Left cardiac atrium (tissue), 4 donors: Measurements from ENCODE around the gene TFIP11. TPM values are rescaled to one million over a fixed set of nuclear protein-coding genes. Genes with fewer than 3 reads are reported as not detected.

Experiments
- ATAC-seq, 2 donors: fragments of 200-7000 bp; cut with Tn5 transposase; one replicate each; pipeline ENCODE4 v1.9.1; 2020; ENCODE audit warnings: mild to moderate bottlenecking in 2 of 2, moderate library complexity in 2 of 2
- DNase-seq: peaks from one replicate; pipeline ENCODE4 v3.0.0-alpha.2; 2020
- intact Hi-C, 2 donors: fragments of 100-400 bp; cut with DNase I; formaldehyde crosslinking; loops; one replicate each; pipeline versions ENCODE4 v1.14.1 to v1.15.1; 2022 to 2023
- total RNA-seq, 2 donors: library from RNA; stranded (reverse); fragmentation: NEBNext Ultra II Directional; extraction: Animal tissue kit (Norgen Biotek cat#: 25700); gene quantifications; one replicate each; pipeline ENCODE4 v1.2.1, GENCODE V29; 2021
- donor health status: DM: no; HTN: yes; CAD: no.
- donor health status: DM: no; HTN: yes; CAD: no; lungs with severe emphysema.
- donor health status: DM: yes; HTN: yes; CAD: no.
- donor health status: Dilated cardiomyopathy.

Gene TFIP11
- total RNA-seq, 2 donors from 2014 or later = 19.9 to 20.4 TPM

- ATAC-seq (no peak), DNase-seq (no peak)
- intact Hi-C loops = loop anchor here in 1 of 2 donors (10.0 kb wide), 1 partner anchor 68 kb away; no protein-coding TSS in a partner anchor
These were observed 4.2 kb upstream of the TFIP11 start for GRCh38 chr22:26516503-26516902.

DNA sequence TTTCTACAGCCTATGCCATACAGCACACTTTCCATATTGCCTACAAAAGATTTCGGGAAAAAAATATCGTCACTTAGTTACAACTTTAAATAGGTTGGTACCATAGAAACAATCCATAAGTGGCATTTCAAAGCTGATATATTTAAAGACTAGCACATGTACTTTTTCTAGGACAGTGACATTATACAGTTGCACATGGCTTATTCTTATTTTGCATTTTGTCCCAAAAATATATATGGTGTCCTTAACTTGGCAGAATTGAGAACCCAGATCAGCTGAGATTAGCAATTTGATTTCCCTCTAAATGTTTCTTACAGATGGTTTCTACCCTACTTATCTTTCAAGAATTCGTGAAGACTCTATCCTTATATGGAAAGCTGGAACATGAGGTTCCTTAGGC, 3.7 kb upstream of the TFIP11 start:
- no peak for ATAC-seq
- DNase-seq = no peak
- intact Hi-C loops = loop anchor here in 1 of 2 donors (10.0 kb wide), 1 partner anchor 69 kb away; no protein-coding TSS in a partner anchor

DNA sequence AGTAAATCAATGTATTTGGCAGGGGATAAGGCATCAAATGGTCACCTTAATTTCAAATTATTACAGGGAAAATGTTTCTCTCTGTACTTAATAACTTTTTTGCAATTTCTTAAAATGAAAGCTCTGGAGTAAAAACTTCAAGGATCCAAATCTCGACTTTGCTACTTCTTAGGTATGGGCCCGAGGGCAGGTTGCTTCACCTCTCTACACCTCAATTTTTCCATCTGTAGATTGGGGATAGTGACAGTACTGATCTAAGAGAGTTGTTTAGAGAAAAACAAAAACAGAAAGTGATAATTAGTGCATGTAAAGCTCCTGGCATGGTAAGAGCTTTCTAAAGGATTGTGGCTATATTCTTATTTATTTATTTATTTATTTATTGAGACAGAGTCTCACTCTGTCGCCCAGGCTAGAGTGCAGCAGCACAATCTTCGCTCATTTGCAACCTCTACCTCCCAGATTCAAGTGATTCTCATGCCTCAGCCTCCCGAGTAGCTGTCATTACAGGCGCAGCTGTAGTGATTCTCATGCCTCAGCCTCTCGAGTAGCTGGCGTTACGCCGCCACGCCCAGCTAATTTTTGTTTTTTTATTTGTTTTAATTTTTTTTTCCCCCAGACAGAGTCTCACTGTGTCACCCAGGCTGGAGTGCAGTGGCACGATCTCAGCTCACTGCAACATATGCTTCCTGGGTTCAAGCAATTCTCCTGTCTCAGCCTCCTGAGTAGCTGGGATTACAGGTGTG, 2.3 kb upstream of the TFIP11 start:
- intact Hi-C loops = loop anchor here (5.0 to 10.0 kb wide), 2 partner anchors 70 to 73 kb away; no protein-coding TSS in a partner anchor
- ATAC-seq (no peak), DNase-seq (no peak)

GRCh38 chr22:26513838-26514237, 1.6 kb upstream of the TFIP11 start:
- intact Hi-C loops = loop anchor here (5.0 to 10.0 kb wide), 2 partner anchors 71 to 73 kb away; no protein-coding TSS in a partner anchor
- ATAC-seq (no peak), DNase-seq (no peak)

DNA sequence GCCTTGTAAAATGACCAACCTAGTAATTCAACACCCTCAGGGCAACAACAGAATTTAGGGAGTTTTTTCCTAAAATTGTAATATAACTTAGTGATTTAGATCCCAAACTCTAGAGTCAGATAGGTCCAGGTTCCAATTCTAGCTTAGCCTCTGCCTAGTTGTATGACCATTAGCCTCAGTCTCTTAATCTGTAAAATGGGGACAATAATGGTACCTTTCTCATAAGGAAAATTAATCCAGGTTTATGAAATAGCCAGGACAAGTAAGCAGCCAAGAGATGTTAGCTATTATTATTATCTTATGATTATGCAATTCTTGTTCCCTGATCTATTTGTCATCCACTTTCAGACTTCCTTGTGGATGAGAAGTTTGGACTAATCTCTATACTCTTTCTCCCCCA, 4.1 kb downstream of the TFIP11 start:
- ATAC-seq (no peak), DNase-seq (no peak)
- intact Hi-C loops = no loop called here

GRCh38 chr22:26503758-26504157, 8.5 kb downstream of the TFIP11 start:
- intact Hi-C loops = no loop called here
- ATAC-seq = no peak
- DNase-seq = no peak

GRCh38 chr22:26502688-26503561, 9.3 kb downstream of the TFIP11 start:
- intact Hi-C loops = no loop called here
- ATAC-seq = peak; percentile 63 to 88

GRCh38 chr22:26501996-26502395, 10.3 kb downstream of the TFIP11 start:
- DNase-seq = no peak
- intact Hi-C loops = no loop called here
- no peak for ATAC-seq

More at GRCh38 chr22:26502688-26503561, 9.3 kb downstream of the TFIP11 start:
- DNase-seq = peak; percentile 44

DNA sequence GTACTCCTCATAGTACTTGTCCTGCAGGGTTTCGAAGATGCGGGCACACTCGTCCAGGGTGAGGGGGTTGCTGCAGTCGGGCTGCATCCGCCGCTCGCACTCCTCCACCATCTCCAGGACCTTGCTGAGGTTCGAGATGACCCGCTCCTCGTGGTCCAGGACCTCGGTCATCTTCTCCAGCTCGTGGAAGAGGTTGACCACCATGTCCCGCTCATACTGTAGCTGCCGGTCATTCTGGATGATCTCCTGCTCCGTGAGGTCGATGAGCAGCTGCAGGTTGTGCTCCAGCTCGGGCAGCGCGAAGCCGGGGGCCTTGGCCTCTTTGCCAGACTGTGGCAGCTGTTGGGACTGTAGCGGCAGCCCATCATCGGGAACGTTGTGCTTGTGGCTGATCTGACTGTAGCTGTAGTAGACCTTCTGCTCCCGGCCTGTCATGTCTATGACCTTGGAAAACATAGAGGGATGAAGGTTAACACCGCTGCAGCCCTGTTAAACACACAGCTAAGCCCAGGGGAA, 13.0 kb downstream of the TFIP11 start:
- intact Hi-C loops = no loop called here
- ATAC-seq (no peak), DNase-seq (no peak)

GRCh38 chr22:26496456-26496855, 15.8 kb downstream of the TFIP11 start:
- intact Hi-C loops = no loop called here
- ATAC-seq = no peak
- DNase-seq = no peak

GRCh38 chr22:26494506-26494905, 17.8 kb downstream of the TFIP11 start:
- intact Hi-C loops = no loop called here
- no peak for DNase-seq
- ATAC-seq = no peak

DNA sequence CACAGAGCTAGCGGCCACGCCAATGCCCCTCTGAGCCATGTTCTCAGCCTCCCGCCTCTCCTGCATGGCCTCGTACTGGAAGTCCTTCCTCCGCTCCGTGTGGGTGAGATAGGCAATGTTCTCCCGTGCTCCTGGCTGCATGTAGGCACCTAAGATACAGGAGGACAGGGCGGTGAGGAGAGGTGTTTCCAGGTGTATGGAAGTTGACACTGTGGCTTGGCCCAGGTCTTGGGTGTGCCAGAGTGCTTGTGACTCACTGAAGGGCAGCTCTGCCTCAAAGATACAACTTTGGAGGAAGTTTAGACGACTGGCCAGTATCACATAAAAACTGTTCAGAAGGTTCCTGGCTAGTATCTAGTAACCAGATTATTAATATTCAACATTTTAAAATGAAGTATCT, 20.1 kb downstream of the TFIP11 start:
- no peak for DNase-seq
- intact Hi-C loops = no loop called here
- no peak for ATAC-seq

GRCh38 chr22:26489447-26490036, 22.7 kb downstream of the TFIP11 start:
- intact Hi-C loops = no loop called here
- no peak for ATAC-seq
- no peak for DNase-seq

DNA sequence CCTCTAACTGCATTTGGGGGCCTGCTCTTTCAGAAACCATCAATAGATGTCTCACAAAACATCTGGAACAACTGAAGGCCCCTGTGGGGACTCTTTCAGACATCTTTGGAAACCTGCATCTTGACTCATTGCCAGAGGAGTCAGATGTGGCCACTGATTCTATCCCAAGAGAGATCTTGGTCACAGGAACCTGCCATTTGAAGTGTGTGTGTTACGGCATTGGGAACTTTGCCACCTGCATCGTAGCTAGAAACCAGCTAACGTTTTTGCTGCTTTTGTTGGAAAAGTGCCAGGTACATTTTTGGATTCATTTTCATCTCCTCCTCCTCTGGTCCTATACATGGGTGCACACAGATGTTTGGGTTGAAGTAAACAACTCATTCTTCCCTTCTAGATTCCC, 24.3 kb downstream of the TFIP11 start:
- ATAC-seq = no peak
- no peak for DNase-seq

DNA sequence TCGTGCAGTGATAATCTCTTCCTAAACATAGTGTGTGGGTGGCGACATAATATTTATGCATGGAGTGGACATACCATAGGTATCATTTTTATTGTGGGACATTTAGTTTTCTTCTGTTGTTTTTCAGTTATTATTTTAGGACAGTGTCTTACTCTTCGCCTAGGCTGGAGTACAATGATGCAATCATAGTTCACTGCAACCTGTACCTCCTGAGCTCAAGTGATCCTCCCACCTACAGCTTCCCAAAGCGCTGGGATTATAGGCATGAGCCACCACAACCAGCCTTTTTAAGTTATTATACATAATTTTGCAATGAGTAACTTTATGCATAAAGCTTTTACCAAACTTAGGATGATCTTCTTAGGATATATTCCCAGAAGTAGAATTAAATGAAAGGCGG, 25.9 kb downstream of the TFIP11 start:
- intact Hi-C loops = no loop called here
- DNase-seq = no peak
- no peak for ATAC-seq

More for the DNA sequence above, 24.3 kb downstream of the TFIP11 start:
- intact Hi-C loops = no loop called here

- intact Hi-C loops = no loop called here
- DNase-seq (no peak), ATAC-seq (no peak)
These were observed 26.4 kb downstream of the TFIP11 start for GRCh38 chr22:26485806-26486390.

DNA sequence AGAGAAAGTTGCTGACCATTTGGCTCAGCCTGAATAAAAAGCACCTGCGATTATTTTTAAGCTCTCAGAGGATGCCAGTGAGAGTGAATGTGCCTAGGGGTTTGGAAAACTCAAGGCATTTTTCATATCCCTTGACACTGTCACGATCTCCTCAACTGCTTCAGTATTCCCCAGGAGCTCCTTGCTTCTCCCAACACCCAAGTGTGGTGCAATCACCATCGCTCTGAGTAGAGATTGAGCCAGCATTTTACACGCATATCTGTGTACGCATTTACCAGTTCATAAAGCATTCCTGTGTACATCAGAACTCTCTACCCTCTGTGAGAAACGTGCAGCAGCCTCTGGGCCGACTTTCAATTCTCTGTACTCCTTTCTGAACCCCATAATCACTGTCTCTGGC, 27.3 kb downstream of the TFIP11 start:
- DNase-seq (no peak), ATAC-seq (no peak)
- intact Hi-C loops = no loop called here

- ATAC-seq = no peak
- intact Hi-C loops = no loop called here
- no peak for DNase-seq
These were observed 27.9 kb downstream of the TFIP11 start for GRCh38 chr22:26484360-26484706.
